ENCODE results near the gene HEY2. TPM values are rescaled to one million over a fixed set of nuclear protein-coding genes. Genes with fewer than 3 reads are reported as not detected.

The HEY2 gene
- total and polyA plus RNA-seq, 2 of the 8 experiments (the other 6 are each of a cell fraction or from before 2014, with no cell fraction given): 9.1 to 16.2 TPM

DNA sequence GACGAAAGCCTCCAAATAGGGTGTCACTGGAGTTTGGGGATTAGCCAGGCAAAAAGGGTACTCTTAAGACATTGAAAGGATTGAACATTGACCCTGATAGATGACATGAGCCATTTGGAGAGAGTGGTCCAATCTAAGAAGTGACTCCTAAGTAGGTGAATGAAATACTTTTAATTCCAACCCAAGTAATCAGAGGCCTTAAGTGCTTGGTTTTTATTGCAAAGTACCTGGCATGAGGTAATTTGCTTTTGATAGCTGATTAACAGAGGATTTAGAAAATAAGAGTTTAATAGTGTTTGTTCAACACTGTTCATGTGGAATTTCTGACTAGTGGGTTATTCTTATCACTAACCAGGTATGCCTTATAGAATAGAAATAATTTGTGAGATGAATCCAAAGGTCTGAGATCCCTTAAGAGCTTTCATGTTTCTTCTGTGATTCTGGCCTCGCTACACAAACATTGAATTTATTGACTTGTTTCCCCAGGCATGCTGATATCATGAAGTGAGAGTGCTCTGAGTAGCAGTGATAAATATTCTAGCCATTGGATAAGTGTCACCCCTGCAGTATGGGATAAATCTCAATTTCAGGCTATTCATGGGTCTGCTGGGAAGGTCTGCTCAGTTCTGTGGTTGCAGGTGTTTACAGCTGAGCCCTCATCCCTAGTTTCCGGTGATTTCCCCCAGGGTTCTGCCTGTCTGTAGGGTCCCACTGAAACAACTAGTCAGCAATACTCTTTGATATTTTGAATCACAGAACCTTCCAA lies 47.9 kb downstream of the HEY2 start:
- Histone ChIP-seq H3K4me1 (replicated peaks in 1 of 4; ENCODE audit: control insufficient read depth in 3 of 4, insufficient read depth in 4 of 4, low read length in 3 of 4) (no peaks in the 10 kb centered on the region), H3K18ac (ENCODE audit: extremely low read depth, low read length) (no peak overlapping the region), H2AFZ (ENCODE audit: low read length) (no peak overlapping the region), H3K14ac (ENCODE audit: insufficient read length) (no peak overlapping the region), H3K4ac (replicated peaks; ENCODE audit: insufficient read length, low read depth, low read length) (no peak overlapping the region), H2BK20ac (ENCODE audit: low read length) (no peak overlapping the region), H4K5ac (ENCODE audit: insufficient read length, low read depth, low read length) (no peak overlapping the region), H2BK12ac (ENCODE audit: low read depth, low read length) (no peak overlapping the region), H3K79me2 (ENCODE audit: control insufficient read depth in 1 of 2, insufficient read depth in 2 of 2, low read length in 2 of 2) (0 out of 4 replicates have a peak, but pooled peaks cover 0 to 5% of the 10 kb centered on the region in 2 experiments), H4K8ac (ENCODE audit: extremely low read depth, insufficient read depth, low read length) (no peak overlapping the region), H3K4me3 (ENCODE audit: extremely low read depth in 1 of 4, insufficient read depth in 2 of 4, low read depth in 3 of 4, low read length in 4 of 4) (no peak overlapping the region), H3K79me1 (ENCODE audit: low read depth, low read length) (no peaks in the 10 kb centered on the region), H2BK120ac (replicated peaks; ENCODE audit: low read depth, low read length) (no peak overlapping the region), H3K27ac (ENCODE audit: low read depth, low read length) (no peak overlapping the region), H3K4me2 (ENCODE audit: insufficient read depth in 1 of 2, low read depth in 2 of 2, low read length in 2 of 2) (no peak overlapping the region), H2AK5ac (ENCODE audit: low read depth, low read length) (no peak overlapping the region), H3K27me3 (replicated peaks in 1 of 4; ENCODE audit: control insufficient read depth in 3 of 4, extremely low read depth in 1 of 4, insufficient read depth in 3 of 4, low read length in 3 of 4) (no peaks in the 10 kb centered on the region), H3K36me3 (ENCODE audit: control insufficient read depth in 2 of 4, insufficient read depth in 4 of 4, low read length in 3 of 4) (no peaks in the 10 kb centered on the region), H3K23me2 (ENCODE audit: low read depth, low read length) (no peaks in the 10 kb centered on the region), H4K91ac (replicated peaks; ENCODE audit: insufficient read length, low read length) (no peak overlapping the region), H2BK5ac (ENCODE audit: low read depth, low read length) (no peak overlapping the region), H2BK15ac (ENCODE audit: low read length) (no peak overlapping the region), H3K23ac (ENCODE audit: insufficient read length) (no peak overlapping the region), H3K9ac (replicated peaks in 1 of 4; ENCODE audit: extremely low read depth in 1 of 4, low read depth in 3 of 4, low read length in 3 of 4) (no peak overlapping the region), H3K56ac (replicated peaks; ENCODE audit: insufficient read length, low read depth, low read length) (no peak overlapping the region), H4K20me1 (replicated peaks in 1 of 2; ENCODE audit: control insufficient read depth in 1 of 2, insufficient read depth in 2 of 2, low read length in 2 of 2) (peaks cover 0 to 2% of the 10 kb centered on the region in 2 experiments), H3K9me3 (ENCODE audit: insufficient read depth in 2 of 2, low read depth in 1 of 2, low read length in 1 of 2) (no peaks in the 10 kb centered on the region)
- no peak for FAIRE-seq
- TF ChIP-seq, protein P1, sequence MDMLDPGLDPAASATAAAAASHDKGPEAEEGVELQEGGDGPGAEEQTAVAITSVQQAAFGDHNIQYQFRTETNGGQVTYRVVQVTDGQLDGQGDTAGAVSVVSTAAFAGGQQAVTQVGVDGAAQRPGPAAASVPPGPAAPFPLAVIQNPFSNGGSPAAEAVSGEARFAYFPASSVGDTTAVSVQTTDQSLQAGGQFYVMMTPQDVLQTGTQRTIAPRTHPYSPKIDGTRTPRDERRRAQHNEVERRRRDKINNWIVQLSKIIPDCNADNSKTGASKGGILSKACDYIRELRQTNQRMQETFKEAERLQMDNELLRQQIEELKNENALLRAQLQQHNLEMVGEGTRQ (IDR thresholded peaks at IDR 0.05; ENCODE audit: low read length): no peak
- TF ChIP-seq NANOG (IDR thresholded peaks at IDR 0.05; ENCODE audit: insufficient read depth, low read depth, low read length, poor library complexity, severe bottlenecking): no peak
- TF ChIP-seq GTF2F1 (IDR thresholded peaks at IDR 0.05; ENCODE audit: borderline replicate concordance, low read depth, low read length): no peak
- TF ChIP-seq JUND (IDR thresholded peaks at IDR 0.05; ENCODE audit: low read length): no peak
- TF ChIP-seq RFX5 (IDR thresholded peaks at IDR 0.05; ENCODE audit: borderline replicate concordance, low read depth, low read length): no peak
- no peak for TF ChIP-seq KDM1A (IDR thresholded peaks at IDR 0.05; ENCODE audit: borderline replicate concordance, low read length)
- TF ChIP-seq CHD2 (IDR thresholded peaks at IDR 0.05; ENCODE audit: low read length): no peak
- DNase-seq (ENCODE audit: low read depth in 1 of 2, low spot score in 2 of 2): no peak
- POLR2A ChIA-PET (ENCODE audit: partially characterized antibody): interaction anchor here (1.2 kb wide), 1 partner anchor 189 kb away, joined by 3 read pairs; the partner anchor contains the start of gene TRMT11
- CTCF ChIA-PET (ENCODE audit: partially characterized antibody): interaction anchor here (0.9 to 1.6 kb wide), 2 partner anchors 18 to 91 kb away, joined by 4 read pairs; no protein-coding TSS in a partner anchor
- WGBS, 2 experiments (ENCODE audit: extremely low coverage in 1 of 2, insufficient coverage in 1 of 2, insufficient read length in 1 of 2, insufficient replicate concordance in 2 of 2, low coverage in 1 of 2, low lambda C conversion rate in 2 of 2, missing lambda C conversion rate in 1 of 2): 89% methylated on average over 3 of the region's 3 CpGs; no CpG with 5 or more reads in 1 of the 2 experiments

Data from H1 (cell line).